Transverse colon (tissue), 4 donors: ENCODE data around the gene NUCB2. TPM values are rescaled to one million over a fixed set of nuclear protein-coding genes. Genes with fewer than 3 reads are reported as not detected.

Source experiments
- DNase-seq: peaks from one replicate; pipeline ENCODE4 v3.0.0-alpha.2; 2019
- H3K27ac ChIP-seq, 4 donors: fragments of 200-600 bp; sonication (generic); 2 replicates each; pipeline ENCODE4 v1.5.1; 2016 to 2018; ENCODE audit warnings: inconsistent platforms in 4 of 4
- H3K27me3 ChIP-seq: fragments of 200-600 bp; sonication (generic); 2 replicates; pipeline ENCODE4 v1.5.1; 2017; ENCODE audit warnings: inconsistent platforms
- H3K36me3 ChIP-seq, 4 donors: fragments of 200-600 bp; sonication (generic); 2 replicates each; pipeline ENCODE4 v1.5.1; 2017 to 2019; ENCODE audit warnings: inconsistent platforms in 4 of 4
- H3K4me1 ChIP-seq, 4 donors: fragments of 200-600 bp; sonication (generic); 2 replicates each; pipeline ENCODE4 v1.5.1; 2017 to 2020; ENCODE audit warnings: inconsistent platforms in 4 of 4
- H3K4me3 ChIP-seq, 4 donors: fragments of 200-600 bp; sonication (generic); 1 replicate in 1 of 4; 2 replicates in 3 of 4; pipeline versions ENCODE4 v1.5.1 to v1.6.1; 2017 to 2019; ENCODE audit warnings: inconsistent platforms in 4 of 4
- H3K9me3 ChIP-seq, 2 donors: fragments of 200-600 bp; sonication (generic); 2 replicates each; pipeline ENCODE4 v1.5.1; 2017 to 2019; ENCODE audit warnings: inconsistent platforms in 2 of 2
- EP300 ChIP-seq: sonication (generic); formaldehyde crosslinking; IDR thresholded peaks from one replicate; pipeline ENCODE4 v1.6.1; 2017; ENCODE audit warnings: antibody characterized with exemption, low read depth
- POLR2A ChIP-seq: fragments of 450-650 bp; IDR thresholded peaks from one replicate; pipeline ENCODE4 v1.6.1; 2016; ENCODE audit warnings: antibody characterized with exemption, mild to moderate bottlenecking, moderate library complexity
- POLR2AphosphoS5 ChIP-seq, 3 donors: sonication (generic); formaldehyde crosslinking; IDR thresholded peaks; one replicate each; pipeline ENCODE4 v1.6.1; 2016; ENCODE audit warnings: antibody characterized with exemption in 3 of 3
- WGBS, 2 donors: methylation state at CpG; one replicate each; pipeline ENCODE4 v1.1.5; 2018; ENCODE audit warnings: low coverage in 1 of 2; 5-methylcytosine and 5-hydroxymethylcytosine counted together
- in situ Hi-C, 4 donors: fragments of 200-750 bp; cut with MboI; loops; one replicate each; pipeline versions ENCODE4 v1.15.0 to v1.15.1; 2017; ENCODE audit warnings: low sequenced_read_pairs in 3 of 4, low pct_ligation_motif_present in 1 of 4, low pct_unique_long_range_greater_than_20kb in 1 of 4
- intact Hi-C: fragments of 100-400 bp; cut with DNase I; formaldehyde crosslinking; loops from one replicate; pipeline ENCODE4 v1.15.1; 2023; ENCODE audit warnings: low total_unique reads
- total RNA-seq, 4 donors: library from RNA; depleted of rRNA; stranded (reverse); fragments of >200 nt; gene quantifications; one replicate each; pipeline ENCODE4 v1.1.0, GENCODE V29; 2016
- TF ChIP-seq, protein P1 (sequence below), 5 experiments: fragments of 200-600 bp in 3 of 5; fragments of 450-650 bp in 2 of 5; sonication (generic) in 3 of 5; IDR thresholded peaks; 1 replicate in 2 of 5; 2 replicates in 3 of 5; pipeline ENCODE4 v1.5.1; 2016 to 2017; ENCODE audit warnings: antibody characterized with exemption in 5 of 5, inconsistent platforms in 3 of 5, mild to moderate bottlenecking in 2 of 5, moderate library complexity in 1 of 5

The NUCB2 gene
- total RNA-seq, 4 donors from 2014 or later: 5.0 to 28.9 (median 13.4) TPM

DNA sequence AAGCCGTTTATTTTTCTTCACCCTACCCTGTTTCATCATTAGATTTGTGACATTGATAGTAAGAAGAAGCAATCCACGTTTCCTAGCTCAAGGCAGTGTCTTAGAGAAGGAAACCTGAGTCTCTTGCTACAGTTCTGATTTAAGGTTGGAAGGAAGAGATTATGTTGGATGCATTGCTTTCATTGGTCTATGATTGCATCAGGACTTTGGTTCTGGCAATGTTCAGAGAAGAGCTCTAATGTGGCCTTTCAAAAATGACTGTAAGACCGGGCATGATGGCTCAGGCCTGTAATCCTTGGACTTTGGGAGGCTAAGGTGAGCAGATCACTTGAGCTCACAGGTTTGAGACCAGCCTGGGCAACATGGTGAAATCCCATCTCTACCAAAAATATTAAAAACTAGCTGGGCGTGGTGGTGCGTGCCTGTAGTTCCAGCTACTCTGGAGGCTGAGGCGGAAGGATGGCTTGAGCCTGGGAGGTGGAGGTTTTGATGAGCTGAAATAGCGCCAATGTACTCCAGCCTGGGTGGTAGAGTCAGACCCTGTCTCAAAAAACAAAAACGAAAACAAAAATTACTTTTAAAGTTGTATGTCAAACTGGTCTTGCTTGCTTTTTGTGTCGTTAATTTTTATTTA lies 4.1 kb downstream of the NUCB2 start:
- H3K4me3 ChIP-seq: no peak overlapping the region
- DNase-seq: no peak
- H3K9me3 ChIP-seq: no peaks in the 10 kb centered on the region
- 95 to 98% methylated on average over 7 to 9 of the region's 9 CpGs for WGBS, 2 donors
- peaks cover 4 to 13% (median 9%) of the 10 kb centered on the region in 4 donors for H3K4me1 ChIP-seq
- no peak overlapping the region for H3K27ac ChIP-seq
- peaks cover 0 to 7% (median 0%) of the 10 kb centered on the region in 4 donors for H3K36me3 ChIP-seq
- TF ChIP-seq EP300 (no peak), POLR2AphosphoS5 (IDR thresholded peaks at IDR 0.05) (no peak), POLR2A (no peak)
- TF ChIP-seq, protein P1, sequence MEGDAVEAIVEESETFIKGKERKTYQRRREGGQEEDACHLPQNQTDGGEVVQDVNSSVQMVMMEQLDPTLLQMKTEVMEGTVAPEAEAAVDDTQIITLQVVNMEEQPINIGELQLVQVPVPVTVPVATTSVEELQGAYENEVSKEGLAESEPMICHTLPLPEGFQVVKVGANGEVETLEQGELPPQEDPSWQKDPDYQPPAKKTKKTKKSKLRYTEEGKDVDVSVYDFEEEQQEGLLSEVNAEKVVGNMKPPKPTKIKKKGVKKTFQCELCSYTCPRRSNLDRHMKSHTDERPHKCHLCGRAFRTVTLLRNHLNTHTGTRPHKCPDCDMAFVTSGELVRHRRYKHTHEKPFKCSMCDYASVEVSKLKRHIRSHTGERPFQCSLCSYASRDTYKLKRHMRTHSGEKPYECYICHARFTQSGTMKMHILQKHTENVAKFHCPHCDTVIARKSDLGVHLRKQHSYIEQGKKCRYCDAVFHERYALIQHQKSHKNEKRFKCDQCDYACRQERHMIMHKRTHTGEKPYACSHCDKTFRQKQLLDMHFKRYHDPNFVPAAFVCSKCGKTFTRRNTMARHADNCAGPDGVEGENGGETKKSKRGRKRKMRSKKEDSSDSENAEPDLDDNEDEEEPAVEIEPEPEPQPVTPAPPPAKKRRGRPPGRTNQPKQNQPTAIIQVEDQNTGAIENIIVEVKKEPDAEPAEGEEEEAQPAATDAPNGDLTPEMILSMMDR (IDR thresholded peaks at IDR 0.05): no peak
- intact Hi-C loops: no loop called here
- H3K27me3 ChIP-seq: no peaks in the 10 kb centered on the region
- in situ Hi-C loops: no loop called here

DNA sequence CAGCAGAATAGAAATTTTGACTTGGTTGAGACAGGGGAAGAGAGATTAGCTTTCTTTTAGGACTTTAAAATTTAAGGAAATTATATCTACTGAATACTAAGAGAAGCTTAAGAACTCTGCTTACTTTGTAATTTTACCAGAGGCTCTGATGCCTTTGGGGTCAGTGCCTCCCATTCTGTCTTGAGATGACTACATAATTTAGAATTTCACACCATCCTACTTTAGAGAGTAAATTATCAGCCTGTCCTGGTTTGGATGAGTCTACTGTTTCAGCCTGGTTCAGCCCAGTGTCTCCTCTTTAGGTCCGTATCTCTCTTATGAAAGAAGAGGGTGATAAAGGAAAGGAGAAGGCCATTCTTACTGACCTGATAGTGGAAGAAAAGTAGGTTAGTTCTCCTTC lies 9.8 kb downstream of the NUCB2 start:
- 96 to 100% methylated on average over 1 of the region's 1 CpG for WGBS, 2 donors
- in situ Hi-C loops: no loop called here
- no peak for TF ChIP-seq EP300
- no peak for TF ChIP-seq POLR2AphosphoS5 (IDR thresholded peaks at IDR 0.05)
- TF ChIP-seq, protein P1 (IDR thresholded peaks at IDR 0.05): no peak
- TF ChIP-seq POLR2A: no peak

DNA sequence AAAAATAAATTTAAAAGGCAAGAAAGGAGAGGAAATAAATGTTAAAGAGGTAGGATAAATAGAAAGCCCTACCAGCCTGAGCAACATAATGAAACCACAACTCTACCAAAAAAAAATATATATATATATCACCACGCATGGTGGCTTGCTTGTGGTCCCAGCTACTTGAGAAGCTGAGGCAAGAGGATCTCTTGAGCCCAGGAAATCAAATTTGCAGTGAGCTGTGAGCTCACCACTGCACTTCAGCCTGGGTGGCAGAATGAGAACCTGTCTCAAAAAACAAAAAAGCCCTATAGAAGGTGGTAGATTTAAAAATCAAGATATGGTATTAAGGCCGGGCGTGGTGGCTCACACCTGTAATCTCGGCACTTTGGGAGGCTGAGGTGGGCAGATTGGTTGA lies 10.5 kb downstream of the NUCB2 start:
- H3K4me3 ChIP-seq: no peak overlapping the region
- TF ChIP-seq POLR2AphosphoS5 (IDR thresholded peaks at IDR 0.05) (no peak), EP300 (no peak), POLR2A (no peak)
- TF ChIP-seq, protein P1 (IDR thresholded peaks at IDR 0.05): no peak
- no peak for DNase-seq
- no peak overlapping the region for H3K27ac ChIP-seq
- no peaks in the 10 kb centered on the region for H3K9me3 ChIP-seq
- H3K27me3 ChIP-seq: no peaks in the 10 kb centered on the region
- in situ Hi-C loops: no loop called here
- 87 to 98% methylated on average over 4 of the region's 4 CpGs for WGBS, 2 donors
- H3K36me3 ChIP-seq: peaks cover 0 to 7% (median 0%) of the 10 kb centered on the region in 4 donors
- intact Hi-C loops: no loop called here
- H3K4me1 ChIP-seq: no peaks in the 10 kb centered on the region

More for the DNA sequence above, 9.8 kb downstream of the NUCB2 start:
- Histone ChIP-seq H3K4me1 (no peaks in the 10 kb centered on the region), H3K9me3 (no peaks in the 10 kb centered on the region), H3K27ac (no peak overlapping the region), H3K27me3 (no peaks in the 10 kb centered on the region), H3K4me3 (no peak overlapping the region), H3K36me3 (peaks cover 0 to 7% (median 0%) of the 10 kb centered on the region in 4 donors)
- no peak for DNase-seq
- intact Hi-C loops: no loop called here

DNA sequence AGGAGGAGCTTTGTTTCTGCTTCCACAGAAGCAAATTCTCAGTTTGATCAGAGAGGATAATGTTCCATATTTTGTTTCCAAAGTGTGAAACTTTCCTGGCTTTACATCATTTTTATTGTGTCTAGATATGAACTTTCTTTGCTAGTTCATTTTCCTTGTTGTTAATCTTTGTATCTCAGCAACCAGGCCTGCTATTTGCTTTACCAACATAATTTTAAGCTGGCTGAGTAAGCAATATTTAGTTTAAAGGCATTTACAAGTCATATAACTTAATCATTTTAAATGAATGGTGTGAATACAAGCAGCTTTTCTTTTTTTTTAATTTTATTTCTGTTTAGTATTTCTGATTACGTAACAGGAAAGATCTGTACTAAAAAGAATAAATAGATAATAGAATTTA lies 15.2 kb downstream of the NUCB2 start:
- TF ChIP-seq, protein P1 (IDR thresholded peaks at IDR 0.05): no peak
- TF ChIP-seq EP300 (no peak), POLR2AphosphoS5 (IDR thresholded peaks at IDR 0.05) (no peak), POLR2A (no peak)
- H3K27ac ChIP-seq: peak overlapping the region in 1 of 4 donors; percentile 33
- in situ Hi-C loops: no loop called here
- DNase-seq: no peak
- WGBS, 2 donors: 39 to 75% methylated on average over 1 of the region's 1 CpG
- H3K27me3 ChIP-seq: no peaks in the 10 kb centered on the region
- no peaks in the 10 kb centered on the region for H3K4me1 ChIP-seq
- intact Hi-C loops: no loop called here
- H3K4me3 ChIP-seq: no peak overlapping the region
- H3K9me3 ChIP-seq: no peaks in the 10 kb centered on the region
- peaks cover 0 to 7% (median 0%) of the 10 kb centered on the region in 4 donors for H3K36me3 ChIP-seq
